ENCODE measurements around the gene CCER1. TPM values are rescaled to one million over a fixed set of nuclear protein-coding genes. Genes with fewer than 3 reads are reported as not detected.

Gene CCER1
- total RNA-seq, 1 experiment from 2014 or later: not detected

DNA sequence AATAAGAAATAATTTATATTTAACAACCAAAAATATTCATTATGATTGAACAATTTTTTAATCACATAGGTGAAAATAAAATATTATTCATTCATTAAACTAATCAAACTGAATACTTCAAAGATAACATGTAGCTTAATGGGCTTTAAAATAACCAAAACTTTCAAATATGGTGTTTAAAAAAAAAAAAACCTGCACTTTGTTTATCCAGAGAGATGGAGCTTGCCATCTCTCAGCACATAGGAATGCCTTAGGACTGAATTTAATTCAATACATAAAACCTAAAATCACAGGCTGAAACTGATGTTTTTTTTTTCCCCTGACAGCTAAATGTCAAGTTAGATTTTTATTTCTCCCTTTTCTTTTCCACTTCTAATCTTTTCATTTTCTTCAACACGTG lies 14.4 kb upstream of the CCER1 start:
- no peak overlapping the region for H2BK20ac ChIP-seq (ENCODE audit: low read depth, low read length, poor library complexity, severe bottlenecking)
- no peak overlapping the region for H2BK120ac ChIP-seq (ENCODE audit: low read depth, low read length, poor library complexity, severe bottlenecking)
- no peaks in the 10 kb centered on the region for H4K20me1 ChIP-seq (ENCODE audit: control insufficient read depth, insufficient read depth, insufficient read length)
- H2BK12ac ChIP-seq (ENCODE audit: insufficient read length, low read depth, low read length): no peak overlapping the region
- Mint-ChIP-seq H3K4me1 (peaks cover 5 to 6% of the 10 kb centered on the region in 2 experiments), H3K27ac (no peak overlapping the region), H3K36me3 (ENCODE audit: insufficient read depth in 1 of 3, low read depth in 3 of 3) (no peaks in the 10 kb centered on the region), H3K27me3 (ENCODE audit: low read depth) (no peaks in the 10 kb centered on the region; the same call in 1 of the 2 replicates), H3K9me3 (no peaks in the 10 kb centered on the region), H3K4me3 (no peak overlapping the region)
- H2BK15ac ChIP-seq (ENCODE audit: low read depth, low read length): no peak overlapping the region
- no peak overlapping the region for H3K56ac ChIP-seq (ENCODE audit: insufficient read length, low read depth, low read length)
- no peak overlapping the region for H4K91ac ChIP-seq (ENCODE audit: insufficient read length, low read depth, low read length)
- no peak overlapping the region for H4K8ac ChIP-seq (replicated peaks; ENCODE audit: insufficient read length, low read depth, low read length)
- no peak overlapping the region for H3T11ph ChIP-seq (ENCODE audit: low read length)
- H3K18ac ChIP-seq (ENCODE audit: insufficient read length, low read depth, low read length): no peak overlapping the region
- H3K27me3 ChIP-seq (ENCODE audit: insufficient read depth, low read length): no peaks in the 10 kb centered on the region
- no peak overlapping the region for H3K14ac ChIP-seq (ENCODE audit: insufficient read depth, low read length)
- no peaks in the 10 kb centered on the region for H3K79me2 ChIP-seq (ENCODE audit: insufficient read depth, low read length)
- H2AFZ ChIP-seq (ENCODE audit: low read length): no peak overlapping the region
- H3K79me1 ChIP-seq (ENCODE audit: insufficient read depth, low read depth, low read length, poor library complexity, severe bottlenecking): no peaks in the 10 kb centered on the region
- no peak overlapping the region for H3K27ac ChIP-seq (ENCODE audit: insufficient read length, low read depth, low read length)
- H3K9ac ChIP-seq (ENCODE audit: extremely low read depth, insufficient read length, low read length): no peak overlapping the region
- WGBS (ENCODE audit: extremely low coverage, insufficient read length, low lambda C conversion rate): no CpG with 5 or more reads among the region's 1 CpG
- no peak overlapping the region for H3K4ac ChIP-seq (ENCODE audit: low read depth, low read length)
- no peak overlapping the region for H3K23ac ChIP-seq (ENCODE audit: insufficient read length, low read depth, low read length)
- no peak overlapping the region for H2BK5ac ChIP-seq (ENCODE audit: insufficient read length, low read length)
- no peak for DNase-seq
- H3K4me2 ChIP-seq (ENCODE audit: insufficient read depth, insufficient read length, low read length): no peak overlapping the region
- no peak overlapping the region for H4K5ac ChIP-seq (ENCODE audit: insufficient read length, low read depth, low read length)
- no peaks in the 10 kb centered on the region; the same call in 1 of the 2 replicates for H3K4me1 ChIP-seq (ENCODE audit: insufficient read depth, low read length)
- no peak overlapping the region for H2AK5ac ChIP-seq (ENCODE audit: insufficient read length, low read length)
- H3K9me3 ChIP-seq (ENCODE audit: control insufficient read depth, low read depth, low read length): no peaks in the 10 kb centered on the region
- H3K23me2 ChIP-seq (ENCODE audit: insufficient read length, low read depth, low read length, poor library complexity, severe bottlenecking): no peaks in the 10 kb centered on the region
- TF ChIP-seq, protein P1, sequence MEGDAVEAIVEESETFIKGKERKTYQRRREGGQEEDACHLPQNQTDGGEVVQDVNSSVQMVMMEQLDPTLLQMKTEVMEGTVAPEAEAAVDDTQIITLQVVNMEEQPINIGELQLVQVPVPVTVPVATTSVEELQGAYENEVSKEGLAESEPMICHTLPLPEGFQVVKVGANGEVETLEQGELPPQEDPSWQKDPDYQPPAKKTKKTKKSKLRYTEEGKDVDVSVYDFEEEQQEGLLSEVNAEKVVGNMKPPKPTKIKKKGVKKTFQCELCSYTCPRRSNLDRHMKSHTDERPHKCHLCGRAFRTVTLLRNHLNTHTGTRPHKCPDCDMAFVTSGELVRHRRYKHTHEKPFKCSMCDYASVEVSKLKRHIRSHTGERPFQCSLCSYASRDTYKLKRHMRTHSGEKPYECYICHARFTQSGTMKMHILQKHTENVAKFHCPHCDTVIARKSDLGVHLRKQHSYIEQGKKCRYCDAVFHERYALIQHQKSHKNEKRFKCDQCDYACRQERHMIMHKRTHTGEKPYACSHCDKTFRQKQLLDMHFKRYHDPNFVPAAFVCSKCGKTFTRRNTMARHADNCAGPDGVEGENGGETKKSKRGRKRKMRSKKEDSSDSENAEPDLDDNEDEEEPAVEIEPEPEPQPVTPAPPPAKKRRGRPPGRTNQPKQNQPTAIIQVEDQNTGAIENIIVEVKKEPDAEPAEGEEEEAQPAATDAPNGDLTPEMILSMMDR (conservative IDR thresholded peaks at IDR 0.05): no peak

Data from H9 (cell line).